Measurements from ENCODE around the gene DARS1.
A peak's percentile ranks its signal among the peaks of the same experiment; 100 is the strongest.

DARS1 gene

DNA sequence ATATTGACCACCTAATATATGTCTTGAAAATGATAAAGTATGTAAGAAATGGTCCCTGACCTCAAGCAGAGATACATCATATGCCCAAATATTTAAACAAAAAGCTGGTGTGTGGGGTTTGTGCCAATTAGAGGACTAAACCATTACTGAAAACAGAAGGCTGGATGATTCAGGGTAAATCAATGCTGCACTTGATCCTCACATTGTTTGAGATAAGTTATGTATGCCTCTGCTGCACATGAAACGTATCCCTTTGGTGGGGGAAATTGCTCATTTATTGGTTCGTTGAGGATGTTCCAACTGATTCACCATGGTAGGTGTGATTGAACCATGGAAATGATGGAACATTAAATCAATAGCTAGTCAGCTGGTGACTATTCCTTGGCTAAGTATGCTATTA is 24.7 kb upstream of the DARS1 start:
- TF ChIP-seq CTCF (conservative IDR thresholded peaks at IDR 0.05; ENCODE audit: low read depth, low read length): no peak
- peak; percentile 16 for DNase-seq (ENCODE audit: low read depth)
- no peak overlapping the region for H3K4me3 ChIP-seq (ENCODE audit: low read depth, low read length)

- H3K4me3 ChIP-seq (ENCODE audit: low read depth, low read length): no peak overlapping the region
- TF ChIP-seq CTCF (conservative IDR thresholded peaks at IDR 0.05; ENCODE audit: low read depth, low read length): no peak
- no peak for DNase-seq (ENCODE audit: low read depth)
Observed at GRCh38 chr2:136008205-136008865, 22.9 kb upstream of the DARS1 start.

DNA sequence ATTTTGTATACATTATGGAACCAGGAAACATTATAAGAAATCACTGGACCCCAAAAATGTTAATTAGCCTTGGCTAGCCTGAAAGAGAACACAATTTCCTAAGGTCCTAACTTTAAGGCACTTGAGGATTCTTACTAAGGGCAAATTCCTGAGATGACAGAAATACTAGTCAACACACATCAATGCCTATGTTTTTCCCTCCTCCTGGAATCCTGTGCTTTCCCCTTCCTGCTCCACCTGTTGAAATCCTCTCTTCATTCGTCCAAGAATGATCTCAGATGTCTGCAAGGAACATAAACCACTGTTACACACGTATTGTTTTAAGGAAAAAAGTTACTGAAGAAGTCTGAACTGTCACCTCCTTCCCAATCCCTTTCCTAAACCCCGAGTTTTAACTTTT is 21.2 kb upstream of the DARS1 start:
- H3K4me3 ChIP-seq (ENCODE audit: low read depth, low read length): no peak overlapping the region
- no peak for TF ChIP-seq CTCF (conservative IDR thresholded peaks at IDR 0.05; ENCODE audit: low read depth, low read length)
- peak; percentile 9 for DNase-seq (ENCODE audit: low read depth)

- H3K4me3 ChIP-seq (ENCODE audit: low read depth, low read length): no peak overlapping the region
- no peak for TF ChIP-seq CTCF (conservative IDR thresholded peaks at IDR 0.05; ENCODE audit: low read depth, low read length)
- no peak for DNase-seq (ENCODE audit: low read depth)
Observed at GRCh38 chr2:136005462-136006196, 20.2 kb upstream of the DARS1 start.

DNA sequence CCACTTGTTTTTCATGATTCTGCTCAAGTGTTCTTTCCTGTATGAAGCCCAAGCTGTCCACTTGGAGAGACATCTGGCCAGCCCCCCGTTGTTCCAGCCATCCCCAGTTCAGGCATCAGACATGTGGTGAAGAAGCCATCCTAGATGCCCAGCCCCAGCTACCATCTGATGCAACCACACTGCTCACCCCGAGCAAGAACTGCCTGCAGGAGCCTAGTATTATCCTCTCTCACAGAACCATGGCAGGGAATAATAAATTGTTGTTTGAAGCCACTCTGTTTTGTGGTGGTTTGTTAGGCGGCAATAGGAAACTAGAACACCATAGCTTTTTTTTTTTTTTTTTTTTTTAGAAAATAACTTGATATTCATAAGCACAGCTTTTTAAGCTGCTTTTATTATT is 19.5 kb upstream of the DARS1 start:
- no peak overlapping the region for H3K4me3 ChIP-seq (ENCODE audit: low read depth, low read length)
- no peak for DNase-seq (ENCODE audit: low read depth)
- TF ChIP-seq CTCF (conservative IDR thresholded peaks at IDR 0.05; ENCODE audit: low read depth, low read length): no peak

- TF ChIP-seq CTCF (conservative IDR thresholded peaks at IDR 0.05; ENCODE audit: low read depth, low read length): no peak
Observed at GRCh38 chr2:136001131-136001530, 15.7 kb upstream of the DARS1 start.

GRCh38 chr2:136000502-136000901 is 15.1 kb upstream of the DARS1 start:
- H3K4me3 ChIP-seq (ENCODE audit: low read depth, low read length): no peak overlapping the region
- TF ChIP-seq CTCF (conservative IDR thresholded peaks at IDR 0.05; ENCODE audit: low read depth, low read length): no peak
- peak; percentile 37 for DNase-seq (ENCODE audit: low read depth)

More at GRCh38 chr2:136001131-136001530, 15.7 kb upstream of the DARS1 start:
- DNase-seq (ENCODE audit: low read depth): no peak
- H3K4me3 ChIP-seq (ENCODE audit: low read depth, low read length): no peak overlapping the region

Measured in choroid plexus epithelial cell (primary cell).